HG02938 (cell line): ENCODE results near the gene CCDC112.

ENCODE experiments used
- ATAC-seq: cut with Tn5 transposase; IDR thresholded peaks from one replicate; pipeline ENCODE4 v1.9.1; 2021; ENCODE audit warnings: mild to moderate bottlenecking, moderate library complexity; ENCODE audit not compliant: unreplicated experiment

Gene CCDC112

GRCh38 chr5:115319007-115319406 lies 22.6 kb upstream of the CCDC112 start:
- no peak for ATAC-seq

- no peak for ATAC-seq
Measured at GRCh38 chr5:115317736-115318135, 21.3 kb upstream of the CCDC112 start.

- no peak for ATAC-seq
Measured at GRCh38 chr5:115317320-115317719, 20.9 kb upstream of the CCDC112 start.

GRCh38 chr5:115313632-115314031 lies 17.2 kb upstream of the CCDC112 start:
- ATAC-seq = no peak

GRCh38 chr5:115313052-115313451 lies 16.6 kb upstream of the CCDC112 start:
- no peak for ATAC-seq

GRCh38 chr5:115309751-115310370 lies 13.4 kb upstream of the CCDC112 start:
- peak; percentile 64 for ATAC-seq

- no peak for ATAC-seq
Measured at GRCh38 chr5:115308815-115309214, 12.4 kb upstream of the CCDC112 start.

- ATAC-seq = no peak
Measured at GRCh38 chr5:115306011-115306536, 9.6 kb upstream of the CCDC112 start.

GRCh38 chr5:115304496-115304895 lies 8.0 kb upstream of the CCDC112 start:
- ATAC-seq = no peak

GRCh38 chr5:115298811-115299210 lies 2.4 kb upstream of the CCDC112 start:
- ATAC-seq = no peak

- ATAC-seq = no peak
Measured at GRCh38 chr5:115297031-115297430, 577 bp upstream of the CCDC112 start.

- ATAC-seq = no peak
Measured at GRCh38 chr5:115295777-115296123, 704 bp downstream of the CCDC112 start.

GRCh38 chr5:115291397-115291796 lies 5.1 kb downstream of the CCDC112 start:
- ATAC-seq = no peak

GRCh38 chr5:115289104-115289503 lies 7.3 kb downstream of the CCDC112 start:
- ATAC-seq = no peak

GRCh38 chr5:115284021-115284420 lies 12.4 kb downstream of the CCDC112 start:
- no peak for ATAC-seq

GRCh38 chr5:115282131-115282530 lies 14.3 kb downstream of the CCDC112 start:
- ATAC-seq = no peak

- ATAC-seq = no peak
Measured at GRCh38 chr5:115274584-115274983, 21.9 kb downstream of the CCDC112 start.

- no peak for ATAC-seq
Measured at GRCh38 chr5:115272297-115272958, 24.0 kb downstream of the CCDC112 start.

- ATAC-seq = no peak
Measured at GRCh38 chr5:115271295-115272050, 25.0 kb downstream of the CCDC112 start.

- ATAC-seq = no peak
Measured at GRCh38 chr5:115267617-115268016, 28.8 kb downstream of the CCDC112 start.

- no peak for ATAC-seq
Measured at GRCh38 chr5:115265220-115265619, 31.2 kb downstream of the CCDC112 start.

- ATAC-seq = no peak
Measured at GRCh38 chr5:115264786-115265185, 31.7 kb downstream of the CCDC112 start.
